HEK293 (cell line): ENCODE data around the gene RAB40C.

Source experiments
- AEBP2 ChIP-seq: fragments of 450-650 bp; formaldehyde crosslinking; IDR thresholded peaks from 2 replicates; pipeline ENCODE4 v1.5.1; 2016; ENCODE audit warnings: missing biosample characterization, missing genetic modification characterization, borderline replicate concordance
- HOXD13 ChIP-seq: sonication (generic); formaldehyde crosslinking; IDR thresholded peaks from 2 replicates; pipeline ENCODE4 v1.8.0; 2022; ENCODE audit warnings: missing genetic modification reagents, borderline replicate concordance
- PRDM4 ChIP-seq: fragments of 450-650 bp; formaldehyde crosslinking; IDR thresholded peaks from 2 replicates; pipeline ENCODE4 v1.5.1; 2017; ENCODE audit warnings: missing biosample characterization, missing genetic modification characterization
- SCRT1 ChIP-seq: fragments of 450-650 bp; formaldehyde crosslinking; IDR thresholded peaks from 2 replicates; pipeline ENCODE4 v1.5.1; 2016; ENCODE audit warnings: missing biosample characterization, missing genetic modification characterization, borderline replicate concordance
- SCRT2 ChIP-seq: fragments of 450-650 bp; formaldehyde crosslinking; IDR thresholded peaks from 2 replicates; pipeline ENCODE4 v1.5.1; 2016; ENCODE audit warnings: missing biosample characterization, missing genetic modification characterization
- ZBTB11 ChIP-seq: fragments of 450-650 bp; formaldehyde crosslinking; conservative IDR thresholded peaks from 2 replicates; pipeline ENCODE4 v1.5.1; 2016; ENCODE audit warnings: low read depth, missing biosample characterization, missing genetic modification characterization
- ZBTB20 ChIP-seq: fragments of 450-650 bp; formaldehyde crosslinking; IDR thresholded peaks from 2 replicates; pipeline ENCODE4 v1.5.1; 2016; ENCODE audit warnings: missing biosample characterization, missing genetic modification characterization
- ZNF148 ChIP-seq: fragments of 450-650 bp; formaldehyde crosslinking; IDR thresholded peaks from 2 replicates; pipeline ENCODE4 v1.5.0; 2017; ENCODE audit warnings: missing biosample characterization, missing genetic modification characterization, borderline replicate concordance
- ZNF184 ChIP-seq: fragments of 450-650 bp; IDR thresholded peaks from 2 replicates; pipeline ENCODE4 v1.5.1; 2018; ENCODE audit warnings: missing biosample characterization, mild to moderate bottlenecking, missing genetic modification characterization
- ZNF223 ChIP-seq: fragments of 450-650 bp; formaldehyde crosslinking; IDR thresholded peaks from 2 replicates; pipeline ENCODE4 v1.5.1; 2016; ENCODE audit warnings: missing biosample characterization, missing genetic modification characterization
- ZNF311 ChIP-seq: fragments of 450-650 bp; formaldehyde crosslinking; IDR thresholded peaks from 2 replicates; pipeline ENCODE4 v1.5.1; 2017; ENCODE audit warnings: missing biosample characterization, missing genetic modification characterization, borderline replicate concordance
- ZNF394 ChIP-seq: fragments of 450-650 bp; formaldehyde crosslinking; IDR thresholded peaks from 2 replicates; pipeline ENCODE4 v1.5.1; 2016; ENCODE audit warnings: missing biosample characterization, missing genetic modification characterization, mild to moderate bottlenecking, moderate library complexity, borderline replicate concordance
- ZNF416 ChIP-seq: fragments of 450-650 bp; formaldehyde crosslinking; IDR thresholded peaks from 2 replicates; pipeline ENCODE4 v1.5.1; 2016; ENCODE audit warnings: missing biosample characterization, missing genetic modification characterization
- ZNF658 ChIP-seq: fragments of 450-650 bp; formaldehyde crosslinking; IDR thresholded peaks from 2 replicates; pipeline ENCODE4; 2016; ENCODE audit warnings: missing biosample characterization, missing genetic modification characterization
- ZNF660 ChIP-seq: fragments of 450-650 bp; IDR thresholded peaks from 2 replicates; pipeline ENCODE4 v1.5.1; 2018; ENCODE audit warnings: missing biosample characterization, mild to moderate bottlenecking, missing genetic modification characterization
- TF ChIP-seq, protein P1 (sequence below): fragments of 450-650 bp; formaldehyde crosslinking; IDR thresholded peaks from 2 replicates; pipeline ENCODE4 v1.5.1; 2016; ENCODE audit warnings: missing biosample characterization, missing genetic modification characterization
- TF ChIP-seq, protein P2 (sequence below): fragments of 450-650 bp; formaldehyde crosslinking; IDR thresholded peaks from 2 replicates; pipeline ENCODE4 v1.5.1; 2016; ENCODE audit warnings: missing biosample characterization, missing genetic modification characterization, low read depth
- TF ChIP-seq, protein P3 (sequence below): fragments of 450-650 bp; formaldehyde crosslinking; IDR thresholded peaks from 2 replicates; pipeline ENCODE4 v1.5.1; 2016; ENCODE audit warnings: missing biosample characterization, missing genetic modification characterization
- TF ChIP-seq, protein P4 (sequence below): fragments of 450-650 bp; formaldehyde crosslinking; IDR thresholded peaks from 2 replicates; pipeline ENCODE4 v1.5.1; 2016; ENCODE audit warnings: missing biosample characterization, missing genetic modification characterization, borderline replicate concordance

The RAB40C gene

GRCh38 chr16:648781-649589, 59.1 kb downstream of the RAB40C start, which contains the start of gene WDR90 (continued):
- TF ChIP-seq PRDM4 (tag by site-specific recombination): 0 out of 2 replicates have a peak, but pooled peaks have one; percentile 13
- TF ChIP-seq HOXD13 (CRISPR knock-in tag): no peak
- TF ChIP-seq ZNF148 (tag by site-specific recombination): no peak
- no peak for TF ChIP-seq ZNF223 (tag by site-specific recombination)
- TF ChIP-seq, protein P1, sequence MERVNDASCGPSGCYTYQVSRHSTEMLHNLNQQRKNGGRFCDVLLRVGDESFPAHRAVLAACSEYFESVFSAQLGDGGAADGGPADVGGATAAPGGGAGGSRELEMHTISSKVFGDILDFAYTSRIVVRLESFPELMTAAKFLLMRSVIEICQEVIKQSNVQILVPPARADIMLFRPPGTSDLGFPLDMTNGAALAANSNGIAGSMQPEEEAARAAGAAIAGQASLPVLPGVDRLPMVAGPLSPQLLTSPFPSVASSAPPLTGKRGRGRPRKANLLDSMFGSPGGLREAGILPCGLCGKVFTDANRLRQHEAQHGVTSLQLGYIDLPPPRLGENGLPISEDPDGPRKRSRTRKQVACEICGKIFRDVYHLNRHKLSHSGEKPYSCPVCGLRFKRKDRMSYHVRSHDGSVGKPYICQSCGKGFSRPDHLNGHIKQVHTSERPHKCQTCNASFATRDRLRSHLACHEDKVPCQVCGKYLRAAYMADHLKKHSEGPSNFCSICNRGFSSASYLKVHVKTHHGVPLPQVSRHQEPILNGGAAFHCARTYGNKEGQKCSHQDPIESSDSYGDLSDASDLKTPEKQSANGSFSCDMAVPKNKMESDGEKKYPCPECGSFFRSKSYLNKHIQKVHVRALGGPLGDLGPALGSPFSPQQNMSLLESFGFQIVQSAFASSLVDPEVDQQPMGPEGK (tag by site-specific recombination): peak; percentile 59; the same call in 1 of the 2 replicates
- TF ChIP-seq ZNF311 (tag by site-specific recombination): no peak
- TF ChIP-seq SCRT1 (tag by site-specific recombination): no peak
- no peak for TF ChIP-seq AEBP2 (tag by site-specific recombination)
- TF ChIP-seq ZBTB11 (tag by site-specific recombination): peak; percentile 66
- peak; percentile 77; the same call in 1 of the 2 replicates for TF ChIP-seq ZNF394 (tag by site-specific recombination)
- peak; percentile 73; the same call in 1 of the 2 replicates for TF ChIP-seq ZBTB20 (tag by site-specific recombination)
- TF ChIP-seq, protein P2, sequence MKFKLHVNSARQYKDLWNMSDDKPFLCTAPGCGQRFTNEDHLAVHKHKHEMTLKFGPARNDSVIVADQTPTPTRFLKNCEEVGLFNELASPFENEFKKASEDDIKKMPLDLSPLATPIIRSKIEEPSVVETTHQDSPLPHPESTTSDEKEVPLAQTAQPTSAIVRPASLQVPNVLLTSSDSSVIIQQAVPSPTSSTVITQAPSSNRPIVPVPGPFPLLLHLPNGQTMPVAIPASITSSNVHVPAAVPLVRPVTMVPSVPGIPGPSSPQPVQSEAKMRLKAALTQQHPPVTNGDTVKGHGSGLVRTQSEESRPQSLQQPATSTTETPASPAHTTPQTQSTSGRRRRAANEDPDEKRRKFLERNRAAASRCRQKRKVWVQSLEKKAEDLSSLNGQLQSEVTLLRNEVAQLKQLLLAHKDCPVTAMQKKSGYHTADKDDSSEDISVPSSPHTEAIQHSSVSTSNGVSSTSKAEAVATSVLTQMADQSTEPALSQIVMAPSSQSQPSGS (tag by site-specific recombination): peak; percentile 28; the same call in 1 of the 2 replicates
- TF ChIP-seq, protein P3, sequence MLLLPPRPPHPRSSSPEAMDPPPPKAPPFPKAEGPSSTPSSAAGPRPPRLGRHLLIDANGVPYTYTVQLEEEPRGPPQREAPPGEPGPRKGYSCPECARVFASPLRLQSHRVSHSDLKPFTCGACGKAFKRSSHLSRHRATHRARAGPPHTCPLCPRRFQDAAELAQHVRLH (tag by site-specific recombination): peak; percentile 33; the same call in 1 of the 2 replicates
- TF ChIP-seq, protein P4, sequence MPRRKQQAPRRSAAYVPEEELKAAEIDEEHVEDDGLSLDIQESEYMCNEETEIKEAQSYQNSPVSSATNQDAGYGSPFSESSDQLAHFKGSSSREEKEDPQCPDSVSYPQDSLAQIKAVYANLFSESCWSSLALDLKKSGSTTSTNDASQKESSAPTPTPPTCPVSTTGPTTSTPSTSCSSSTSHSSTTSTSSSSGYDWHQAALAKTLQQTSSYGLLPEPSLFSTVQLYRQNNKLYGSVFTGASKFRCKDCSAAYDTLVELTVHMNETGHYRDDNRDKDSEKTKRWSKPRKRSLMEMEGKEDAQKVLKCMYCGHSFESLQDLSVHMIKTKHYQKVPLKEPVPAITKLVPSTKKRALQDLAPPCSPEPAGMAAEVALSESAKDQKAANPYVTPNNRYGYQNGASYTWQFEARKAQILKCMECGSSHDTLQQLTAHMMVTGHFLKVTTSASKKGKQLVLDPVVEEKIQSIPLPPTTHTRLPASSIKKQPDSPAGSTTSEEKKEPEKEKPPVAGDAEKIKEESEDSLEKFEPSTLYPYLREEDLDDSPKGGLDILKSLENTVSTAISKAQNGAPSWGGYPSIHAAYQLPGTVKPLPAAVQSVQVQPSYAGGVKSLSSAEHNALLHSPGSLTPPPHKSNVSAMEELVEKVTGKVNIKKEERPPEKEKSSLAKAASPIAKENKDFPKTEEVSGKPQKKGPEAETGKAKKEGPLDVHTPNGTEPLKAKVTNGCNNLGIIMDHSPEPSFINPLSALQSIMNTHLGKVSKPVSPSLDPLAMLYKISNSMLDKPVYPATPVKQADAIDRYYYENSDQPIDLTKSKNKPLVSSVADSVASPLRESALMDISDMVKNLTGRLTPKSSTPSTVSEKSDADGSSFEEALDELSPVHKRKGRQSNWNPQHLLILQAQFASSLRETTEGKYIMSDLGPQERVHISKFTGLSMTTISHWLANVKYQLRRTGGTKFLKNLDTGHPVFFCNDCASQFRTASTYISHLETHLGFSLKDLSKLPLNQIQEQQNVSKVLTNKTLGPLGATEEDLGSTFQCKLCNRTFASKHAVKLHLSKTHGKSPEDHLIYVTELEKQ (tag by site-specific recombination): peak; percentile 10; the same call in 1 of the 2 replicates
- no peak for TF ChIP-seq ZNF658 (tag by site-specific recombination)
- no peak for TF ChIP-seq ZNF416 (tag by site-specific recombination)
- TF ChIP-seq ZNF184: no peak
- TF ChIP-seq ZNF660 (tag by site-specific recombination): 0 out of 2 replicates have a peak, but pooled peaks have one; percentile 35
- TF ChIP-seq SCRT2 (tag by site-specific recombination): peak; percentile 54
